ENCODE results near the gene TIMM22.

GRCh38 chr17:1008008-1008761 is 11.3 kb downstream of the TIMM22 start:
- TF ChIP-seq, protein P1, sequence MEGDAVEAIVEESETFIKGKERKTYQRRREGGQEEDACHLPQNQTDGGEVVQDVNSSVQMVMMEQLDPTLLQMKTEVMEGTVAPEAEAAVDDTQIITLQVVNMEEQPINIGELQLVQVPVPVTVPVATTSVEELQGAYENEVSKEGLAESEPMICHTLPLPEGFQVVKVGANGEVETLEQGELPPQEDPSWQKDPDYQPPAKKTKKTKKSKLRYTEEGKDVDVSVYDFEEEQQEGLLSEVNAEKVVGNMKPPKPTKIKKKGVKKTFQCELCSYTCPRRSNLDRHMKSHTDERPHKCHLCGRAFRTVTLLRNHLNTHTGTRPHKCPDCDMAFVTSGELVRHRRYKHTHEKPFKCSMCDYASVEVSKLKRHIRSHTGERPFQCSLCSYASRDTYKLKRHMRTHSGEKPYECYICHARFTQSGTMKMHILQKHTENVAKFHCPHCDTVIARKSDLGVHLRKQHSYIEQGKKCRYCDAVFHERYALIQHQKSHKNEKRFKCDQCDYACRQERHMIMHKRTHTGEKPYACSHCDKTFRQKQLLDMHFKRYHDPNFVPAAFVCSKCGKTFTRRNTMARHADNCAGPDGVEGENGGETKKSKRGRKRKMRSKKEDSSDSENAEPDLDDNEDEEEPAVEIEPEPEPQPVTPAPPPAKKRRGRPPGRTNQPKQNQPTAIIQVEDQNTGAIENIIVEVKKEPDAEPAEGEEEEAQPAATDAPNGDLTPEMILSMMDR (IDR thresholded peaks at IDR 0.05; ENCODE audit: low read depth, low read length, poor library complexity, severe bottlenecking) = no peak
- TF ChIP-seq EZH2phosphoT487 (IDR thresholded peaks at IDR 0.05; ENCODE audit: borderline replicate concordance, low read length) = no peak
